Middle frontal gyrus (tissue), 1 donor: ENCODE data around the gene HSD17B8.

ENCODE experiments used
- DNase-seq: peaks from one replicate; pipeline ENCODE4 v3.0.0-alpha.2; 2015; ENCODE audit warnings: low spot score; ENCODE audit errors: extremely low spot score

HSD17B8 gene

DNA sequence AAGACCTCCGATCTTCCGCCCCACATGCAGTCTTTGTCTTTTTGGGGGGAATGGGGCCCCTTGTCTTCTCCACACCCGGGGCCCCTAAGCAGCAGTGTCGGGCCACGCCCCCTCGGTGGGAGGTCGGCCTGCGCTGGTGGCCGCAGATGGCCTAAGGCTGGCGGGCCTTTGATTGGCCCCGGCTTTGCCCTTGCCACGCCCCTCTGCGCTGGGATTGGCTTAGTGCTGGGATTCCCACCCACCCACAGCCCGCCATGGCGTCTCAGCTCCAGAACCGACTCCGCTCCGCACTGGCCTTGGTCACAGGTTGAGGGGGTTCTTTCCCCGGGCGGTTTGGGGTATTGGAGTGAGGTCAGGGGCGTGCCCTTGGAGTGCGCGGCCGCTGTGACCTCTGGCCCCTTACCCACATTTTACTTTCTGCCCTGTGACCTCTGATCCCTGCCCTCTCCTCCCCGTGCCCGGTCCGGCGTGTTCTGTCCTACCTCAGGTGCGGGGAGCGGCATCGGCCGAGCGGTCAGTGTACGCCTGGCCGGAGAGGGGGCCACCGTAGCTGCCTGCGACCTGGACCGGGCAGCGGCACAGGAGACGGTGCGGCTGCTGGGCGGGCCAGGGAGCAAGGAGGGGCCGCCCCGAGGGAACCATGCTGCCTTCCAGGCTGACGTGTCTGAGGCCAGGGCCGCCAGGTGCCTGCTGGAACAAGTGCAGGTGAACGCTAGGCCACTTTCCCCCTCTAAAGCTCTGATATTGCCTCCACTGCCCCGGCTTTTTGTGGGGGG, at the start of gene HSD17B8:
Gene HSD17B8, plus strand, starts transcription at position 241 of the 776 bp plus-strand sequence. Its CDS starts 14 bp downstream, at position 255.
- DNase-seq, result peak; percentile 87

DNA sequence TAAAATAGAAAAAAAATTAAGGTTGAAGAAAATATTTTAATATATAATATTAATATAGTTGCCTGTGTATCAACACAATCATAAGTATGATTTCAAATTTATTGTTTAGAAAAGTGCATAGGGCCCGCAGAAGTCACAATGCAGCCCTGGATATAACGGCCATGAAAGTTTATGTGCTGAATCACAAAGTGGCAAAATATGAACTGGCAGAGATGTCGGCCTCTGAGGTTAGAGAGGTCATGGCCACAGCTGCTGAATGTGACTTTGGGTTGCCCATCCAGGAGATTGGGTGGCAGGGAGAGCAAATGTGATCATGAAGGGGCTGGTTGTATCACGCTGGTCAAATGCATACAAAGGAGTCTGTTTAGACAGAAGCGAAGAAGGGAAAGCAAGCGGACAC, 47.9 kb upstream of the HSD17B8 start:
- no peak for DNase-seq

DNA sequence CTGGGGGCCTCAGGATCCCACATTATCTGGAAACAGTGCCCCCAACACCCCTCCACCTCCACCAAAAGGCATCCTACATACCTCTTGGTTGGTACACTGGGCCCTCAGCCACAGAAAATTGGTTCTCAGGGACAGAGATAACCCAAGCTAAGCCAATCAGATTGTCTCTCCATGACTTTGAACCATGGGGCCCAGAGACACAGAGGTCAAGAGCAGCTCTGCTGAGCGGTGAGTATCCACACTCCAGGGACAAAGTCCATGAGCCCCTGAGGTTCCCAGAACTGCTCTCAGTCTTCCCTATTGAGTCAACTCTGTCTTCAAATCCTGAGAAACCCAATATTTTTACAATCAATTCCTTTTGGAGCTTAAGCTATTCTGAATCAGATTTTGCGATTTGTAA, 47.5 kb upstream of the HSD17B8 start:
- no peak for DNase-seq

DNA sequence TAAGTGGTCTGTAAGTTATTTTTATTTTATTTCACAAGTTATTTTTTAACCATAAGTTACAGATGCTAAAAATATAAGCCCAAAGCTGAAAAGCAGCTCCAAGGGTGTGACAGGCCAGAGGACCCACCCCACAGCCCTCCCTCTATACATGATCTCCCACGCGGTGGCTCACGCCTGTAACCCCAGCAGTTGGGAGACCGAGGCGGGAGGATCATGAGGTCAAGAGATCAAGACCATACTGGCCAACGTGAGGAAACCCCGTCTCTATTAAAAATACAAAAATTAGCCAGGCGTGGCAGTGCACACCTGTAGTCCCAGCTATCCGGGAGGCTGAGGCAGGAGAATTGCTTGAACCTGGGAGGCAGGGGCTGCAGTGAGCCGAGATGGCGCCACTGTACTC, 44.4 kb upstream of the HSD17B8 start:
- DNase-seq, result no peak

DNA sequence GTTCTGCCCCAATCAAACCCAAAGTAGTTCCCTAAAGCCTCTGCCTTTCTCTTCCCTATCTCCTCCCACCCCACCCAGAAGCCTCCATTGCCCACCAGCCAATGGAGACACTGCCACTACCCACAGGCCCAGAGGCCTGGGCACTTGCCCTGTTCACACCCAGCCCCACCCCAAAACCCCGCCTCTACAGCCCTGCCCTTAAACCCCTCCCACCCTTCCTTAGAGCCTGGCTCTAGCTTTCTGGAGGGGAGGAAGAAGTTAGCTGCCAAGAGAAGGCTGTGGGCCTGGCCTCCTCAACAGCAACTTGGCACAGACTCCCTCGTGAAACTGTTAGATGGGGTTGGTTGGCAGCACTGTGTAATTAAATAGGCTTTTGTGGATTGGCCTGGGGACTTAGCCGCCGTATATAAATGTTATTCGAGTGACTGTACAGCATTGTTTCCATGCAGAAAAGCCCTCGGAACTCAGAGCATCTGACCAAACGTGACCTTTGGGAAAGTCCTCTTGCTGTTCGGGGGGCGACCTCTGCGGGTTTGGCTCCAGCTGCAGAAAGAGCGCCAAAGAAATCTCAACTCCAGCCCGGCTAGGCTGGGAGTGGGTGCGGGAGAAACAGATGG, 43.6 kb upstream of the HSD17B8 start:
- no peak for DNase-seq

DNA sequence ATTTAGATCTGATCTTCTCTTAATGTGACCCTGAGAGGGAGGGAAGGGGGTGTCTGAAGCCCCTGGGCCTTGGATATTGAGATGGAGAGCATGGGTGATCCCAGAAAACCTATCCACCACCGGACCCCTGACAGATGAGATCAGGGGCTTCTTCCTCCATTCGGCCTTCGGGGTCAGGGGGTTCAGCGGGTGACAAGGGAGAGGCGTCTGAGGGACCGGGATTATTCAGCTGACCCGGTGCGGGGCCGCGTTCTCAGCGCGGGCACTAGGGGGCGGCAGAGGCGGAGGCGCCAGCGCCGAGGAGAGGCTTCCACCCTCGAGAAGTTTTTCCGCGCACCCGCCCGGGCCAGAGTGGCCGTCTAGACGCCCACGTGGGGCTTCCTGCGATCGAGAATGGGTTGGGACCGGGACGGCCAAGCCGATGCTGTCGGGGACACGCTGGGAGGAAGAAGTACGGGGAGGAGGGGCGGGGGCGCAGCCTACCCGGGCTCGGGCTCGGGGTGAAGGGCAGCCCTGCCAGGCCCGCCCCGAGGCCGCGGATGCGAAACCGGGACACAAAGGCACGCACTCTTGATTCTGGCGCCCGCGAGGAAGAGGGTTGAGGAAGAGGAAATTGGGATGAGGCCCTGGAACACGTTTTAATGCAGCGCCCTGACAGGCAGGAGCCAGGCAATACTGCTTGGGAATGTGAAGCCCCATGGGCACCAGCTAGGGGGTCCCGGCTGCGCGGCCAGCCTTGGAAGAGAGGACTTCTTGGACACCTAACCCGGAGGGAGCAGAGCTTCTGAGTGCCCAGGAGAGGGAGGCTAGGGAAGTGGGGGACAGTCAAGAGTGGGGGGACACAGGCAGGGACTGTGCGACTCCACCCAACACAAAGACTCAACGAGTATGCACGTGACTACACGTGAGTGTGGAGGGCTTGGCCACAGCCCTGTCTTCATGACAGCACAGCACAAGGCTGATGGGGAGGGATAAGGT, 42.8 kb upstream of the HSD17B8 start:
- peak; percentile 27 for DNase-seq

DNA sequence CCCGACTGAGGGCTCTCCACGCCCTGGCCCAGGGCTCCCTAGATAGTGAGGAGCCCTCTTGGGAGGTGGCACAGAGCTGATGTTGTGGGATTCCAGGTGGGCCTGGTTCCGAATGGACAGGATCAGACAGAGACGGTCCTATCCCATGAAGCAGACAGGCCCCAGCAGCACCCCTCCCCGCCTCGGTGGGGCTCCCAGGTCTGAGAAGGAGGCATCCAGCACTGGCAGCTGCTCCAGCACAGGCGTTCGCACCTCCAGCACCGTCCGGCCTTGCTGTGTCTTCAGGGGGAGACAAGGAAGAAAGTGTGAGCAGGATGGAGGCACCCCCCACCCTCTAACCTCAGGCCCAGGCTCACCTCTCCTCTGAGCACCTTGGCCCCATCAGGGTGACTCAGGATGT, 40.9 kb upstream of the HSD17B8 start:
- DNase-seq, result no peak

DNA sequence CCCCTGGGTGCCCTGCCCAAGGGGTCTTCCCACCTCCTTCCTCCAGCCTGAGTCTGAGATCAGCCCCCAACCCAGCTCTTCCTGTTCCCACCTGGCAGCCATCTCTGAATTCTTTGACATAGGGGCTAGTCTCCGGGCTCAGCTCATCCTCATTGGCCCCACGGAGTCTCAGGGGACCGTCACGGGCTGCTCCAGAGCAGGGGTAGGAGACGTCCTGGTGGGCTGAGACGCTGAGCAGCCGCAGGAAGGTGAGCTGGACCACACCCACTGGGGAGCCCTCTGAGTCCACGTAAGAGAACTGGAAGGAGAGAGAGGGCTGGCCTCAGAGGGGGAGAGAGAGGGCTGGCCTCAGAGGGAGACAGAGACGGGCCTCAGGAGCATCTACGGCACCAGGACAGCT, 40.3 kb upstream of the HSD17B8 start:
- DNase-seq, result no peak

DNA sequence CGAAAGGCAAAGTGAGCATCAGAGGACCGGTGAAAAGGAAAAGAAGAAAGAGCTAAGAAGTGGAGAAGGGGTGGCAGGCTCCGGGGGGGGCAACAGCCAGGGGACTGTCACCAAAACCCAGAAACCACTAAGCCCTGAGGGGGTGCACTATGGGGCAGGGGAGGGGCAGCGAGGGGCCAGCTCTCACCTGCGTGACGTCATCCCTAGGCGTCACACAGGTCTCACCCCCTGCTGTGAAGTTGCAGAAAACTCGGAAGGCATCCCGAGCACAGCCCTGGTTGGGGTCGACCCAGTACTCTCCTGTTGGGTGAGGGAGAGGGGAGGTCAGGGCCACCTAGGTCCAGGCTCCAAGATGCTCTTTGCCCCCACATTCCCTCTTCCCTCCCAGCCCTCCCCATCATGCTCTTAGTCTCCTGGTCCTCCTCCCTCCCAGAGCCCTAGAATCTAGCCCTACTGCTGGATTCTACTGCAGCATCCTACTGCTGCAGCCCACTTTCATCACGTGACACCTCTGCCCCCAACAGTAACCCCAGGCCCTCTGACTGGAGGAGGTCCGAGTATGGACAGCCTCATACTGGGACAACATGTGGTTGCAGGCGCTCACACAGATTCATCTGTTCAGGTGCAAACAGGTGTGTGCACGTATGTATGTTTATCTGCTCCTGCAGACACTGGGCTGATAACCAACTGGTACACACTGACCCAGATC, 39.6 kb upstream of the HSD17B8 start:
- no peak for DNase-seq

DNA sequence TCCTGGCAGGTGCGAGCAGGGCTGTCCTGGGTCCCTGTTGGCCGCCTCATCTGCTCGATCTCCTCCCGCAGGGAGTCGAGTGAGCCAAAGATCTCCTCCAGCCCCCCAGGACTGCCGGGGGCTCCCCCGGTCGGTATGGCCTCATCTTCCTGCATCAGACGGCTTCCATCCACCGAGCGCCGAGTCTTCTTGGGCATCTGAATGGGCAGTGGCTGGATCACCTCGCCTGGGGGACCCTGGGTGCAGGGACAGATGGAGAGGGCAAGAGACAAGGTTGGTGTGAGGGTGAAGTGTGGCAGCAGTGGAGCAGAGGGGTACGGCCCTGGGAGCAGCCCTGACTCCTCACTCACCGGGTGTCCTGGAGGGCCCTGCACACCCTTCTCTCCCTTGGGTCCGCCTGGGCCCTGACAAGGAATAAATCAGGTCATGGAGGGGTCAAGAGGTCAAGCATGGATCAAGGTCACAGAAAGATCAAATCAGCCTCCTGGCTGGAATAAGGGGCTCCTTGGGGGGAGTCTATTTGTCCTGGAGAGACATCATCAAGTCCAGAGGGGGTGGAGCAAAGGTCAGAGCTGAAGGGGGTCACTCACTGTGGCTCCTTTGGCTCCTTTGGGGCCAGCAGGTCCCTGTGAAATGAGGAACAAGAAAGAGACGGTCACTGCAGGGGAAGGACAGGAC, 38.7 kb upstream of the HSD17B8 start:
- no peak for DNase-seq

DNA sequence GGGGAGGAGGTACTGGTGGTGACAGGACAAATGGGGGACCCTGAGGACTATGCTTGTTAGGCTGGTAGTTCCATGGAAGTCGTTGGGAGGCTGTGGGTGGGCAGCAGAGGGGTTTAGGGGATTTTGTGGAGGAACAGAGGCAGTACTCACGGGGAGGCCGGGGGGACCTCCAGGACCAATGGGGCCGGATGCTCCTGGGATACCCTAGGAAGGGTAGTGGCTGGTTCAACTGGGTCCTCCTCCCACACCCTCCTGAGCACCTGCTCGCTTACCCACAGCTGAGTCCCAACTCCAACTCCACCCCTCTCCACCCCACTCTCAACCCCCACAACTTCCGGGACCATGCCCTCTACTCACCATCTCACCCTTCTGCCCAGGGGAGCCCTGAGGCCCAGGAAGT, 38.1 kb upstream of the HSD17B8 start:
- DNase-seq, result no peak

DNA sequence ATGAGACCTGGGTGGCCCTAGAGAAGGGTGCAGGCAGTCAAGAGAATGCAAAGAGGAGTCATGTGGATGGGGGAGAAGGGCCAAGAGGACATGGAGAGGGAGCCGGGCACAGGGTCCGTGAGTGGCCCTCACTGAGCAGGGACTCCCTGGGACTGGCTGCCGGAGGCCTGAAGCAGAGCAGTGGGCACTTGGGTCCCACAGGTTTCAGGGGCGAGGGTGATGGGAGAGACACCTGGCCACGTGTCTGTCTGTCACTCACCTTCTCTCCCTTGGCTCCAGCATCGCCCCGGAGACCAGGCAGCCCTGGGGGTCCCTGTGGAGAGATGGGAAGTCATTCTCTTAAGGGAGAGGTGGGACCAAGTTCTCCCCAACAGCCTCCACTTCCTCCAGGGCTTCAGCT, 37.6 kb upstream of the HSD17B8 start:
- DNase-seq, result no peak

DNA sequence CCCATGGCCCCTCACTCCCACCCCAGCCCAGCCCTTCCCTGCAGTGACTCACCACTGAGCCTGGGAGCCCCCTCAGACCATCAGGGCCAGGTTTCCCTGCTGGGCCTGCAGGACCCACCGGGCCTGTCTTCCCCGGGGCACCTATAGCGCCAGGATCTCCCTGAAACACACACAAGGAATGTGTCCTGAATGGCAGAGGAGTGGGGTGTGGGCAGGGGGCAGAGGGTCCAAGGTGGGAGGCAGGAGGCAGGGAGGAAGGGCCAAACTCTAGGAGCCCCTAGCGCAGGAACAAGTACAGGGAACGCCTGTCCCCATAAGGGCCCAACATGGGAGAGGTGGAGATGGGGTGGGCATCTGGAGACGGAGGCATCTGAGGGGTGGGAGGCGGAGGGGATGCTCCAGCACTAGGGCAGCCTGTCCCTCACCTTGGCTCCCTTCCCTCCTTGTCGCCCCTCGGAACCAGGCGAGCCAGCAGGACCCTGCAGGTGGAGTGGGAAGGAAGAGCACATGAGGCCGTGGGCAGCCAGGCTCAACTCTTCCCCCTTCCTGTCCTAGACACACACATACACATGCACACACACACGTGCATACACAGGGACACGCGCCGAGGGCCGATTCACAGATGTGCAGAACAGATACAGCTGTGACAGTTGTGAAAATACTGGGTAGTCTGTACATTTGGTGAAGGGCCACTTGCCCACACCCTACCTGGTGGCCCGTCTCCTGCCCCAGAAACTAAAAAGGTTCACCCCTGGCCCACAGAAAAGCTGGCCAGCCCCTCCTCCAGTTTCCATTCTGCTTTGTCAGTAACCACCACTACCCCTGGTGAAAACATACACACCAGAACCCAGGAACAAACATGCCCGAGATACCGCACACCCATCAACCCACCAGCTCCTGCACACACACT, 36.8 kb upstream of the HSD17B8 start:
- no peak for DNase-seq

DNA sequence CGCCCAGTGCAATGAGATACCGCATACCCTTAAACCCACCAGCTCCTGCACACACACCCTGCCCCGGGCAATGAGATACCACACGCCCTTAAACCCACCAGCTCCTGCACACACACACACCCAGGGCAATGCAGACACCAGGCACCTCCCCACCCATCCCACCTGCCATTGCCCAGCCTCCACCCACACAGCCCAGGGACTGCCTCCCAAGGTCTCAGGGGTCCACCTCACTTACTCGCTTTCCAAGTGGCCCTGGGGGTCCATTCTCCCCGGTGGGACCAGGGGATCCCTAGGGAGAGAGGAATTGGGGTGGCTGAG, 36.2 kb upstream of the HSD17B8 start:
- no peak for DNase-seq

DNA sequence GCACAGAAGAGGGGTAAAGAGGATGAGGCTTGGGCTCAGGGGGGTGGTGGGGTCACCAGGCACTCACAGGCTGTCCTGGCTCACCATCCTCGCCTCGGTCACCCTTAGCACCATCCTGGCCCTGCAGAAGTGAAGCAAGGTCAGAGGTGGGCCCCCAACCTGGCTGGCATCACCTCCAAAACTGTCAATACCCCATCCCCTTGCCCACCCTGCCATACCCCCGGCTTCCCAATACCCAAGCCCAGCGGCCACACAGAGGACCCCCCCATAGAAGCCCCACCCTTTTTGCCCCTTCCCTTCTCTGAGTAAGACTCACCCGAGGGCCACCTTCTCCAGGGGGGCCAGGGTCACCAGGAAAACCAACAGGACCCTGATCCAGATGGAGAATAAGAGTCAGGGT, 35.8 kb upstream of the HSD17B8 start:
- no peak for DNase-seq

DNA sequence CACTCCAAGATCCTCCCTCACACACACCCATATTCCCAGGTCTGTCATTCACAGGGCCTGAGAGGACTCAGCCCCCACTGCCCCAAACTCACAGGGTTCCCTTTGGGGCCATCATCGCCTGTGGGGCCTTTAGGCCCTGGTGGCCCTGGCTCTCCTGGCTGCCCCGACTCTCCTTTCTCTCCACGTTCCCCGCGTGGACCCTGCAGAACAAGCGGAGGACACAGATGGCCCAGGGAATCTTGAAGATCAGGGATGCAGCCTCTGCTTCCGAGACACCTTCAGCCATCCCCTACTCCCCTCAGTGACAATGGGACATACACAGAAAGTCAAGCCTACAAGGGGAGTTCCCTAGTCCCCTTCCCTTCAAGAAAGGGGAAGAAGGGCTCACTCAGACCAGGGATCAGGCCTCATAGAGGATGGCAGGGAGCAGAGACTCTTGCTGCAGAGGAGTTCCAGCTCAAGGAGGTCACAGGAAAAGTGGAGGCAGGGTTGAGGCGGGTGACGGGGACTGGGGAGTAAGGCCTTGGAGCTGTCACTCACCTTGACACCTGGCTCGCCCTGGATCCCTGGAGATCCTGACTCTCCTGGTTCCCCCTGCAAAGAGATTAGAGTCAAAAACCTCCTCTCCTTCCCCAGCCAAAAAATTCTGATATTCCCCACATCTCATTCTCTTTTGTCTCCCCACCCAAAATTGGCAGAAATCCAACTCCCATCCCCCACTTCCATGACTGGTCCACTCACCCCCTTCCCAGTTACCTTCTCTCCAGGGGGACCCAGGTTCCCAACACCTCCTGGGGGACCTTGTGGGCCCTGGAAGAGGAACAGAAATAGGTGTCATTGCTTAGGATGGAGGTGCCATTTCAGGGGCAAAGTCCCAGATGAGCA, 34.9 kb upstream of the HSD17B8 start:
- DNase-seq, result no peak

DNA sequence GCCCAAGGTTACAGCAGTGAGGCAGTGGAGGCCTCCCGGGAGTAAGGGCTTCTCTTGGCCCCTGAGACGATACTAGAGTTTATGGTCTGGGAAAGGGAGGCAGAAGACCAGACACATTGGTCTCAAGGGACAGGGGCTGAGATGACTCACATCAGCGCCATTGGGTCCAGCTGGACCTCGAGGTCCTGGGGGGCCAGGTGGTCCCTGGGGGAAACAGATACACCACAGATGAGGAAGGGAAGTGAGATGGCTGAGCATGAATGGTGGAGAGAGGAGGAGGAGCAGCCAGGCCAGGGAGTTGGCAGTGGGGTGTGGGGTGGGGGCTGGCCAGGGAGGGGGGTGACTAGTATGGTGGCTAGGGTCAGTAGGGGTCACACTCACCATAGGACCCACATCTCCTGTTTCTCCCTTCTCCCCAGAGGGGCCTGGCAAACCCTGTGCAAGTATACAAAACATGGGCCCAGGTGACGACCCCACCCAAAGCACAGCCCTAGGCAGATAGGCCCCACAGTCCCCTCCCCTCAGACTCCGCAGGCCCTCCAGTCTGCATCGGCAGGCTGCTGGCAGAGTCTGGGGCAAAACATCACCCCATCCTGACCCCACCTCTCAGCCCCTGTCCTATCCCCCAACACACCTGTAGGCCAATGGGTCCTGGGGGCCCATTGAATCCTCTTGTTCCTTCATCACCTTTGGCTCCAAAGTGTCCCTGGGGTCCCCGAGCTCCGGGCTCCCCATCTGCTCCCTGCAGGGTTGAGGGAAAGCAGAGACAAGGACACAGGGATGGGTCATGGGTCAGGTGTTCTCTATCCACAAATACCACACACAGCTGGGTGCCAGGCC, 34.1 kb upstream of the HSD17B8 start:
- no peak for DNase-seq
